OCI-LY7 (cell line): Measurements from ENCODE around the gene AIFM3.

Experiments
- CTCF ChIP-seq: fragments of 200-600 bp; sonication (generic); conservative IDR thresholded peaks from 2 replicates; pipeline ENCODE4 v1.5.1; 2014; ENCODE audit warnings: mild to moderate bottlenecking, antibody characterized with exemption, low read length, moderate library complexity, mixed read lengths
- EZH2phosphoT487 ChIP-seq: fragments of 200-600 bp; sonication (generic); IDR thresholded peaks from 2 replicates; pipeline ENCODE4 v1.6.1; 2018; ENCODE audit warnings: low read depth, borderline replicate concordance, mild to moderate bottlenecking, mixed run types, antibody characterized with exemption, low read length, moderate library complexity, mixed read lengths

GRCh38 chr22:20953668-20954500 lies 13.2 kb upstream of the AIFM3 start:
- TF ChIP-seq CTCF = no peak
- TF ChIP-seq EZH2phosphoT487 = no peak
